BLaER1 treated with 17β-estradiol and CSF1 and Interleukin-3, amounts not matched to agents 10 nM and 100 nM (cell line): ENCODE data around the gene FAM161B.
"Not testable (repeated sequence)": the region's sequence is repeated elsewhere in the genome, so short reads cannot be mapped to it uniquely, and the experiment has no call there.

Experiments used
- H3K27ac ChIP-seq, 11 experiments: shearing (Covaris generic); formaldehyde crosslinking; 2 replicates each; pipeline ENCODE4 v1.8.1; 2022
- H3K27me3 ChIP-seq, 11 experiments: shearing (Covaris generic); formaldehyde crosslinking; 2 replicates each; pipeline ENCODE4 v1.8.1; 2022
- H3K36me3 ChIP-seq, 11 experiments: shearing (Covaris generic); formaldehyde crosslinking; 2 replicates each; pipeline ENCODE4 v1.8.1; 2022
- H3K4me1 ChIP-seq, 10 experiments: shearing (Covaris generic); formaldehyde crosslinking; 2 replicates each; pipeline ENCODE4 v1.8.1; 2022
- H3K4me2 ChIP-seq, 11 experiments: shearing (Covaris generic); formaldehyde crosslinking; 2 replicates each; pipeline ENCODE4 v1.8.1; 2022
- H3K4me3 ChIP-seq, 10 experiments: shearing (Covaris generic); formaldehyde crosslinking; 2 replicates each; pipeline ENCODE4 v1.8.1; 2022
- H3K9ac ChIP-seq, 11 experiments: shearing (Covaris generic); formaldehyde crosslinking; 2 replicates each; pipeline ENCODE4 v1.8.1; 2022
- H3K9me3 ChIP-seq, 11 experiments: shearing (Covaris generic); formaldehyde crosslinking; replicated peaks in 1 of 11; 2 replicates each; pipeline ENCODE4 v1.8.1; 2022
- H4K20me1 ChIP-seq, 11 experiments: shearing (Covaris generic); formaldehyde crosslinking; 2 replicates each; pipeline ENCODE4 v1.8.1; 2022
- Cebpa-rat ChIP-seq, 11 experiments: shearing (Covaris generic); IDR thresholded peaks; 2 replicates each; pipeline ENCODE4 v1.8.1; 2022

The FAM161B gene

GRCh38 chr14:73949752-73950734 lies at the start of gene FAM161B, which contains the start of gene COQ6:
FAM161B (minus strand) TSS chr14:73950094; CDS start chr14:73950026, 68 bp downstream.
COQ6 (plus strand) TSS chr14:73950302; CDS start chr14:73950333, 31 bp downstream.
- H4K20me1 ChIP-seq, result no peaks in the 10 kb centered on the region
- H3K4me3 ChIP-seq, result peak within 1 kb of the TSS; percentile 67 to 81 (median 69)
- no peak for TF ChIP-seq Cebpa-rat (IDR thresholded peaks at IDR 0.05)
- H3K27me3 ChIP-seq, result no peaks in the 10 kb centered on the region; a peak in 1 of 22 replicates
- H3K27ac ChIP-seq, result peak within 1 kb of the TSS; percentile 44 to 83 (median 76); a peak in 21 of 22 replicates
- H3K4me2 ChIP-seq, result peak within 1 kb of the TSS; percentile 76 to 93 (median 85)
- H3K4me1 ChIP-seq, result peaks cover 11 to 27% (median 16%) of the 10 kb centered on the region in 10 experiments; a peak in 18 of 20 replicates
- peak within 1 kb of the TSS; percentile 74 to 83 (median 81) for H3K9ac ChIP-seq
- peaks cover 3 to 19% (median 15%) of the 10 kb centered on the region in 11 experiments; a peak in 19 of 22 replicates for H3K36me3 ChIP-seq
- H3K9me3 ChIP-seq, result no peaks in the 10 kb centered on the region

GRCh38 chr14:73998726-73999125 lies 48.8 kb upstream of the FAM161B start:
- Histone ChIP-seq H3K4me2 (no peak overlapping the region), H3K36me3 (peaks cover 0 to 31% (median under 1%) of the 10 kb centered on the region in 11 experiments; a peak in 6 of 22 replicates), H3K4me1 (peaks cover 0 to 12% (median 8%) of the 10 kb centered on the region in 10 experiments; a peak in 16 of 20 replicates), H3K9ac (no peak overlapping the region), H4K20me1 (no peaks in the 10 kb centered on the region), H3K27me3 (no peaks in the 10 kb centered on the region), H3K4me3 (no peak overlapping the region), H3K9me3 (no peaks in the 10 kb centered on the region), H3K27ac (no peak overlapping the region)
- TF ChIP-seq Cebpa-rat (IDR thresholded peaks at IDR 0.05), result no peak

GRCh38 chr14:73997944-73998447 lies 48.1 kb upstream of the FAM161B start:
- H3K36me3 ChIP-seq, result peaks cover 0 to 23% (median 0%) of the 10 kb centered on the region in 11 experiments; a peak in 4 of 22 replicates
- no peak for TF ChIP-seq Cebpa-rat (IDR thresholded peaks at IDR 0.05)

GRCh38 chr14:73997108-73997943 lies 47.4 kb upstream of the FAM161B start:
- no peak for TF ChIP-seq Cebpa-rat (IDR thresholded peaks at IDR 0.05)
- Histone ChIP-seq H3K27me3 (no peaks in the 10 kb centered on the region), H3K27ac (no peak overlapping the region), H3K36me3 (peaks cover 0 to 20% (median 0%) of the 10 kb centered on the region in 11 experiments; a peak in 4 of 22 replicates), H3K9ac (no peak overlapping the region), H4K20me1 (no peaks in the 10 kb centered on the region), H3K4me3 (no peak overlapping the region), H3K4me2 (no peak overlapping the region), H3K9me3 (no peaks in the 10 kb centered on the region), H3K4me1 (peaks cover 0 to 12% (median 8%) of the 10 kb centered on the region in 10 experiments; a peak in 16 of 20 replicates)

More at GRCh38 chr14:73997944-73998447, 48.1 kb upstream of the FAM161B start:
- no peaks in the 10 kb centered on the region for H4K20me1 ChIP-seq
- H3K4me2 ChIP-seq, result no peak overlapping the region
- H3K27me3 ChIP-seq, result no peaks in the 10 kb centered on the region
- H3K27ac ChIP-seq, result no peak overlapping the region
- H3K4me1 ChIP-seq, result peaks cover 0 to 12% (median 8%) of the 10 kb centered on the region in 10 experiments; a peak in 16 of 20 replicates
- H3K9me3 ChIP-seq, result no peaks in the 10 kb centered on the region
- no peak overlapping the region for H3K4me3 ChIP-seq
- no peak overlapping the region for H3K9ac ChIP-seq

- Histone ChIP-seq H3K9ac (no peak overlapping the region), H4K20me1 (no peaks in the 10 kb centered on the region), H3K36me3 (peaks cover 0 to 20% (median 0%) of the 10 kb centered on the region in 11 experiments; a peak in 4 of 22 replicates), H3K4me1 (peaks cover 0 to 12% (median 8%) of the 10 kb centered on the region in 10 experiments; a peak in 16 of 20 replicates), H3K4me3 (no peak overlapping the region), H3K4me2 (no peak overlapping the region), H3K27me3 (no peaks in the 10 kb centered on the region), H3K27ac (no peak overlapping the region), H3K9me3 (no peaks in the 10 kb centered on the region)
- TF ChIP-seq Cebpa-rat (IDR thresholded peaks at IDR 0.05), result no peak
These were observed 46.8 kb upstream of the FAM161B start for GRCh38 chr14:73996731-73997107.

- Histone ChIP-seq H4K20me1 (no peaks in the 10 kb centered on the region), H3K4me1 (peaks cover 0 to 12% (median 8%) of the 10 kb centered on the region in 10 experiments; a peak in 16 of 20 replicates), H3K4me3 (no peak overlapping the region), H3K9me3 (no peaks in the 10 kb centered on the region), H3K36me3 (peaks cover 0 to 20% (median 0%) of the 10 kb centered on the region in 11 experiments; a peak in 4 of 22 replicates), H3K4me2 (no peak overlapping the region), H3K9ac (no peak overlapping the region), H3K27ac (no peak overlapping the region), H3K27me3 (no peaks in the 10 kb centered on the region)
- TF ChIP-seq Cebpa-rat (IDR thresholded peaks at IDR 0.05), result no peak
These were observed 46.1 kb upstream of the FAM161B start for GRCh38 chr14:73995977-73996378.

GRCh38 chr14:73994926-73995325 lies 45.0 kb upstream of the FAM161B start:
- TF ChIP-seq Cebpa-rat (IDR thresholded peaks at IDR 0.05), result peak in 1 of 11 experiments; percentile 23; a peak in 1 of 22 replicates
- not testable (repeated sequence) for H3K27me3 ChIP-seq, H3K9me3 ChIP-seq, H3K27ac ChIP-seq, H4K20me1 ChIP-seq, H3K4me3 ChIP-seq
- peak overlapping the region in 2 of 11 experiments; percentile 7 to 24; a peak in 1 of 22 replicates for H3K9ac ChIP-seq
- H3K4me2 ChIP-seq, result peak overlapping the region in 6 of 11 experiments; percentile 25 to 47 (median 35); a peak in 10 of 22 replicates
- peaks cover 0 to 12% (median 8%) of the 10 kb centered on the region in 10 experiments; a peak in 16 of 20 replicates for H3K4me1 ChIP-seq
- peaks cover 0 to 20% (median 0%) of the 10 kb centered on the region in 11 experiments; a peak in 4 of 22 replicates for H3K36me3 ChIP-seq

- Histone ChIP-seq H3K9me3 (no peaks in the 10 kb centered on the region), H3K27ac (no peak overlapping the region), H3K4me1 (peaks cover 0 to 12% (median 8%) of the 10 kb centered on the region in 10 experiments; a peak in 16 of 20 replicates), H3K27me3 (no peaks in the 10 kb centered on the region), H3K4me2 (no peak overlapping the region), H3K9ac (no peak overlapping the region), H3K36me3 (peaks cover 8 to 27% (median 17%) of the 10 kb centered on the region in 11 experiments; a peak in 19 of 22 replicates), H3K4me3 (no peak overlapping the region), H4K20me1 (no peaks in the 10 kb centered on the region)
- no peak for TF ChIP-seq Cebpa-rat (IDR thresholded peaks at IDR 0.05)
These were observed 41.2 kb upstream of the FAM161B start for GRCh38 chr14:73991092-73991491.

- not testable (repeated sequence) for H3K4me1 ChIP-seq, H3K27me3 ChIP-seq, H3K9ac ChIP-seq, H3K4me3 ChIP-seq, H4K20me1 ChIP-seq, H3K4me2 ChIP-seq, H3K9me3 ChIP-seq, H3K27ac ChIP-seq
- H3K36me3 ChIP-seq, result peaks cover 15 to 38% (median 21%) of the 10 kb centered on the region in 11 experiments; a peak in 20 of 22 replicates
These were observed 38.8 kb upstream of the FAM161B start for GRCh38 chr14:73988656-73989055.
